HG03097 (cell line): ENCODE results near the gene EEIG1.

ENCODE experiments used
- ATAC-seq: cut with Tn5 transposase; IDR thresholded peaks from one replicate; pipeline ENCODE4 v1.9.1; 2021; ENCODE audit not compliant: unreplicated experiment, low FRiP score

EEIG1 gene

DNA sequence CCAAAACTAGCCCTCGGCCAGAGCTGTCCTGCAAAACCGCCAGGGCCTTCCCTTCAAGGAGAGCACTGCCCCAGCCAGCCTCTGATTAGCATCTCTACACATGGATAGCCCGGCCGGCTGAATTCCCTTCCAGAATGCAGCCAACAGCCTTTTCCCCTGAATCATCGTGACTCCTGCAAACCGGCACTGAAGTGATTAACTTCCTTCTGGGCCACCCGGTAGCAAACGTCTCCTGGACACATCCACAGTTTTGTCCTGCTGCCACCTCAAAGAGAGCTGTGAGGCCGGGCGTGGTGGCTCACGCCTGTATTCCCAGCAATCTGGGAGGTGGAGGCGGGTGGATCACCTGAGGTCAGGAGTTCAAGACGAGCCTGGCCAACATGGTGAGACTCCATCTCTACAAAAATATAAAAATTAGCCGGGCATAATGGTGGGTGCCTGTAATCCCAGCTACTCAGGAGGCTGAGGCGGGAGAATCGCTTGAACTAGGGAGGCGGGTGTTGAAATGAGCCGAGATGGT lies 21.1 kb upstream of the EEIG1 start:
- no peak for ATAC-seq

DNA sequence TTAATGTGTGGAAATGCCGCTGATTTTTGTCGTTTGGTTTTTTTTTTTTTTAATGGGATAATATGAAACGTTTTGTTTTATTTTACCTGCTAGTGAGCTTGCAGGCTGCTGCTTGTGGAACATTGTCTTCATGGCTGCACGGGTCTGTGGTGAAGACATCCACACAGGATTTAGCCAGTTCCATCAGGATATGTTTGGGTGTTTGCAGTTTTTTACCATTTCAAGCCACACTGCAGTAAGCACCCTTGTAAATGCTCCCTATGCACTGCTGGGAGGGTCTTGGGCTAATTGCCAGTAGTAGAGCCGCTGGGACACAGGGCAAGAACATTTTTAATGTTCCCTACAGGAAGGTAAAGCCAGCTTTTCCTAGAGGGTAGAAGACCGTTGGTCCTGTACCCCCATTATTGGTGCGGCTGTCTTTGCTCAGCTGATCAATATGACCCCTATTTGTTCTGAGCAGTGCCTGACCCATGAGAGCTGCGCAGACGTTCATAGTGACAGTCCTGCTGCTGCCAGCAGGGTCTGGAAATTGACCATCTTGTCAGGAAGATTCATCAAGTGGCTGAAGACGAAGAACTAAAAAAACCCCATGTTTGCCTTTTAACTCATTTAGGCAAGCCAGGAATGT lies 20.5 kb upstream of the EEIG1 start:
- ATAC-seq: no peak

- no peak for ATAC-seq
These were observed 18.7 kb upstream of the EEIG1 start for GRCh38 chr9:127999461-127999860.

DNA sequence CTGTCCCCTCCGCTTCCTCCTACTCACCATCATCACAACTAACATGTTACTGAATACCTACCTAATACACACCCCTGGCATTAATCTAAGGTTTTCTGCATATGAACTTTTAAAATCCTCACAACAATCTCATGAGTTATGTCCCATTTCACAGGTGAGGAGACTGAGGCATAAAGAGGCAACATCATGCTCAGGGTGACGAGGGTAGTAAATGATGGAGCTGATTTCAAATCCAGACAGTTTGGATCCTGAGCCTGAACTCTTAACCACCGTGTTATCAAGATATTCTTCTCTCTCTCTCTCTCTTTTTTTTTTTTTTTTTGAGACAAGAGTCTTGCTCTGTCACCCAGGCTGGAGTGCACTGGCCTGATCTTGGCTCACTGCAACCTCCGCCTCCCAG lies 12.9 kb upstream of the EEIG1 start:
- ATAC-seq: no peak

DNA sequence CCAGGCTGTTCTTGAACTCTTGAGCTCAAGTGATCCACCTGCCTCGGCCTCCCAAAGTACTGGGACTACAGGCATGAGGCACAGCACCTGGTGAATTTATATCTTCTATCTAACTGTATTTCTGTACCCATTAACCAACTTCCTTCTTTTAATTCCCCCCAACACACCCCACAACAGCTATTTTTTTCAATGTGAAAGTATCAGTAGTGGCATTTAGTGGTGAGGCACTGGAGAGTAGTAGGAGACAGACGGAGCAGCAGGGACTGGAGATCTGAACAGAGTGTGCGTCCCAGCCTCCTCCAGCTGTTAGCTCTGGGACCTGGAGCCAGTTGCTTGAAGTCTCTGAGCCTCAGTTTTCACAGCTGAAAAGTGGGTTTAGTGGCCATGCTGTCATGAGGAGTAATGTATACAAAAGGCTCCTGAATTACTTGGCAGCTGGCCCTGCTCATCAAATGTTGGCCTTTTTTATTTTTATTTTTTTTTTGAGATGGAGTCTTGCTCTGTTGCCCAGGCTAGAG lies 11.0 kb upstream of the EEIG1 start:
- ATAC-seq: no peak

DNA sequence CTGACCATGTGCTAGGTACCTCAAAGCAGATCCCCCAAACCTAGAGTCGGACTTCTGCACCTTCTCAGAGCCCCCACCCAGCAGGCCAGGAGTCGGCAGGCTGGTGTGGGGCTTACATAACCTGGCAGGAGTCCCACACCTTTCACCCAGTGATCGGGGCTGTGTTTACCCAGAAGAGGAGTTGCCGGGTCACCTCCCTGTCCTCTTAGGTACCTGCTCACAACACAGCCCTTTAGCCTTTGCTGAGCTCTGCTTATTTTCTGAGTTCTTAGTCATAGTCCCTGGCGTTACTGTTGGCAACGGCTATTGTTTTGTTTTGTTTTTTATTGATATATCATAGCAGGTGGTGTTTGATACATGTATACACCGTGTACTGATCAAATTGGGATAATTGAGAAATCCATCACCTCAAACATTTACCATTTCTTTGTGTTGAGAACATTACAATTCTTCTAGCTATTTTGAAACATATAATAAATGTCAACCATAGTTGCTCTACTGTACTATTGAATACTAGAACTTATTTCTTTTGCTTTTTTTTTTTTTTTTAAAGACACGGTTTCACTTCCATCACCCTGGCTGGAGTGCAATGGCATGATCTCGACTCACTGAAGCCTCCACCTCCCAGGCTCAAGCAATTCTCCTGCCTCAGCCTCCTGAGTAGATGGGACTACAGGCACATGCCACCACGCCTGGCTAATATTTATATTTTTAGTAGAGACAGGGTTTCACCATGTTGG lies 10.4 kb upstream of the EEIG1 start:
- ATAC-seq: no peak

- no peak for ATAC-seq
These were observed 9.8 kb upstream of the EEIG1 start for GRCh38 chr9:127990554-127990953.

DNA sequence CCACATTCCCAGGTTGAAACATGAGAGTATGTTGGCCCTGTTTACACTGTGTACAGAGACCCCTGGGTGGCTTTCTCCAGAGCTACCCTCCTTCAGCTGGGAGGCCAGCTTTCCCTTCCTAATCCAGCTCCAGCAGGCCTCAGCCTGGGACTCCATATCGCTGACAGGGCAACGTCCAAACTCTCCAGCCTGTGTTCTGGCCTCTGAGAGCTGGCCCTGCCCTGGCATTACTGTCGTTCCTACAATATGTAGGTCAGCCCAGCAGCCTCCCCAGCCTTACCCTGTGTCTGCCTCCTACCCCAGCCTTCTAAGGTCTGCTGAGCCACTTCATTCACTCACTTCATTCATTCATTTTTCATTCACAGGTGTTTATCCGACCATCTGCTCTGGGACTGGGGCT lies 8.3 kb upstream of the EEIG1 start:
- no peak for ATAC-seq

GRCh38 chr9:127987103-127987614 lies 6.4 kb upstream of the EEIG1 start:
- ATAC-seq: no peak

DNA sequence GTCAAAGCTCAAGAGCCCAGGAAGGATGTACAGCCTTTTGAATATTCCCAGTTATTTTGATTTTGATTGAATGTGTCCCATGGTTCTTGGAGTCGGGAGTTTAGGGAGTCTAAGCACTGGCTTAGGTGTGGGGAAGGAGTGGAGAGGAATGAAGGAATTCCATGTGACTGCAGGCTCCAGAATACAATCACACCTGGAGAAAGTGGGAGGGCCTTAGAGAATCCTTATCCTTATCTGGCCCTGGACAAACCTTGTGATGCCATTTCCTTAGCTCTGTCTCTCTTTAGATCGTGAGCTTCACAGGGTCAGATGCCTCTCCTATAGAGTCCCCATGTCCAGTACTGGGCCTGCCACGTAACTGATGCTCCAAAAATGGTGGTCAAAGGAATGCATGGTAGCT lies 4.2 kb upstream of the EEIG1 start:
- no peak for ATAC-seq

- no peak for ATAC-seq
These were observed 3.1 kb upstream of the EEIG1 start for GRCh38 chr9:127983847-127984289.

- ATAC-seq: no peak
These were observed 2.1 kb upstream of the EEIG1 start for GRCh38 chr9:127982912-127983311.

GRCh38 chr9:127981559-127982121 lies 851 bp upstream of the EEIG1 start:
- no peak for ATAC-seq

GRCh38 chr9:127980060-127980705 lies 606 bp downstream of the EEIG1 start:
- peak; percentile 25 for ATAC-seq

DNA sequence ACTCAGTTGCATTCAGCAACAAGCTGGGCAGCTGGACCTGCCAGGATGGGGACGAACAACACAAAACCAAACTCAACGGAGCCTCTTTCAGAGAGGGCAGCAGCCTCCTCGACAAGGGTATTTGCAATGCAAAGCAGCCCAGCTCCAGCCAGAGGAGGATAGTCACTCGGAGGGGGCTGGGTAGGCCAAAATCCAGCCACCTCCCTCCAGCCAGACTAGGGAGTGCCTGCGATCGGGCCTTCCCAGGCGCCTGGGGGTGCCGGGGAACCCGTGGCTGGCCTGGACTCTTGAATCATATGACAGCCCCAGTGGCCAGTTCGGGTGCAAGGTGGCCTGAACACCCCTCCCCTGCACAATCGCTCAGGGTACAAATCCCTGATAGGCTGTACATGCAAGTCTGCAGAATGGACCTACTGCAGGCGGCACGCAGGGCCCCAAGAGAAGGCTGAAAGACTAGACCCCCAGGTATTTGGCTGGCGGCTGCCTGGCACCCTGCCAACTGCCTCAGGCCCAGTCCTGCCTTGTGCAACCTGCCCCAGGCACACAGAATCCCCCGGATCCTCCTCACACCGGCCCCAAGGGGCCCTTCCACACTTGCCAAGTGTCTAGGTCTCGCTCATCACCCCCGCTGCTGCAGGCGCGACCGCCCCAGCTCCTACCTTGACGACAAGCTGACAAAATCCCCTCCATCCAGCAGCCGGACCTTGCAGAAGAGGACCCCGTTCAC lies 1.3 kb downstream of the EEIG1 start:
- ATAC-seq: no peak

DNA sequence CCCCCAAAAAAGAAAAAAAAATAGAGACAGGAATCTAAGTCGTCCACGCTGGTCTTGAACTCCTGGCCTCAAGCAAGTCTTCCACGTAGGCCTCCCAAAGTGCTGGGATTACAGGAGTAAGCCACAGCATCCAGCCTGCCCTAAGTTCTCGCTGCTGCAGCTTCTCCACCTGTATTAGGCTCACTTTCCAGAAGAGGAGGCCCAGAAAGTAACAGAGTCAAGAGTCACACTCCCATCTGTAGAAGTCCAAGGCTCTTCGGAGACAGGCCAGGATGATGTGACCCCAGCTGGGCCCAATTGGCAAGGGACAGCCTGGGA lies 1.8 kb downstream of the EEIG1 start:
- no peak for ATAC-seq

DNA sequence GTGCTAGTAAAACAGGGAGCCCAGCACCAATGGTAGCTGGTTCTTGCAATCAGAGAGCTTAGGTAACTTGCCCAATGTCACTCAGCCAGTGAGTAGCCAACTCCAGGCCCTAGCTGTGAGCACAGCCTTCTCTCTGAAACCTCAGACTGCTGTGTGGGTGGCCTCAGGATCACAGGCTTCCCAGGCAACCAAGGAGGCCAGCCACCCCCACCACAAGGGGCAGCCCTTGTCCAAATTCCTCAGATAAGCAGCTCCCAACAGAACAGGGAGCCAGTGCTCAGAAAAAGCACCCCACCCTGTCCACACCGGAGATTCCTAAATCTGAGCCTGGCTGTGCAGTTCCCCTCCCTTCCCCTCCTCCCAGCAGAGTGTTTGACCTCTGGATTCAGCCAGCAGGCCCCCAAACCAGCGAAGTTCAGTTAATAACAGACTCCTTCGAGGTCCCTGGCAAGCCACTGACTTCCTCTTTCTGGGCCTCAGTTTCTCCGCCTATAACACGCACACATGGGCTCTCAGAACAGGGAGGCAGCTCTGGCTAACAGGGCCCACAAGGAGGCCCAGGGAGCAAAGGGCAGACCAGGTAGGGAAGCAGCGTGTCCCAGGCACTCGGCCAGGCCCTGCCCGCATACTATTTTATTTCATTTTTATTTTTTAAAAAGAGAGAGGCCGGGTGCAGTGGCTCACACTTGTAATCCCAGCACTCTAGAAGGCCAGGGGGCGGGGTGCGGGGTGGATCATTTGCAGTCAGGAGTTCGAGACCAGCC lies 2.7 kb downstream of the EEIG1 start:
- ATAC-seq: no peak

DNA sequence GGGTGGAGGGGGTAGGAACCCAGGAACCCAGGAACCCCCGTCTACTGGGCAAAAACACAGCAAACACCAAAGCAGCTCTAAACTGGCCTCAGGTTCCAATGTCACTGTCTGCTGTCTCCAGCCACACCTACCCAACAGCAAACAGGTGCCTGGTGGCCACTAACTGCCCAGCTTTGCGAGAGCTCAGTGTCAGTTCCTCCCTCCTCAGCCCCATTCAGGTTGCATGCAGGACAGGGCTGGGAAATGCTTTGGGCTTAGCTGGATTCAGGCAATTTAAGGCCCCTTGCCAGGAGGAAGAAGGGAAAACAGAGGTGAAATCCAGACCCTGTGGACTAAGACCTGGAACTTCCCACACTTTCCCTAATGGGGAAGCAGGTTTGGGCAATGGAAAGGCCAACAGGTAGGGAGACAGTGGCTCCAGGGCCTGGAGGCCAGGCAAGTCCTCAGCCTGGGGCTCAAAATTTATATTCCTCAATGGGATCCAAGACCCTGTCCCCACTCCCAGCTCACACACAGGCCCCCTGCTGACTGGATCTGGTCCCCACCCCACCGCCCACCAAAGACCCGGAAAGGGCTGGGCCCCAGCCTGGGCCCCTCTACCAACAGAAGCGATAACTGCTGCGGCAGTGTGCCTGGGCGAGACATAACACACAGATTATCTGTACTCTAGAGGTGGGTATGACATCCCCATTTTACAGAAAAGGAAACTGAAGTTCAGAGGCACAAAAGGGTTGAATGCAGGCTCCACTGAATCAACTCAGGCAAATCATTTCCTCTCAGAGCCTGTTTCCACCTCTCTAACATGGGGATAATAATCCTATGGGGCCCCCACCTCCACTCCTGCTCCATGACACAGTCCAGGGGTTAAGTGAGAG lies 3.5 kb downstream of the EEIG1 start:
- ATAC-seq: no peak

DNA sequence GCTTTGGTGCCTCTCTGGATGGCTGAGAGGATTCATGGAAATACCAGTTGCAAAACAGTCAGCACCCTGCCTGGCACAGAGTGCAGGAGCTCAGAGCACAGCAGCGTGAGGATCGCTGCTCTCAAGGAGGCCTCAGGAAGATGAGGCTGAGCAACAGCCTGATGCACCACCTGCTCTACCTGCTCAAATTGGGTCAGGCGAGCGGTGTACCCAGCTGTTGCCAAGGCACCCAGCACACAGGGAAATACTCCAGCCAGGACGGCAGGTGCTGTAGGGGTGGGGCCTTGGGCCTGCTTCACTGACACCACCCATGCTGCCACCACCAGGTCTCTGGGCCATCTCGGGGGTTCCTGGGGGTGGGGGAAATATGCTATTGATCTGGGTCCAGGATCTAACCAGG lies 4.3 kb downstream of the EEIG1 start:
- ATAC-seq: no peak
